Lung (tissue), 12 donors: ENCODE results near the gene DIPK1A. TPM values are rescaled to one million over a fixed set of nuclear protein-coding genes. Genes with fewer than 3 reads are reported as not detected.
A peak's percentile ranks its signal among the peaks of the same experiment; 100 is the strongest.

Experiments
- ATAC-seq: fragments of 200-7000 bp; cut with Tn5 transposase; one replicate; pipeline ENCODE4 v1.9.1; 2020; ENCODE audit warnings: moderate number of reproducible peaks; ENCODE audit not compliant: insufficient read depth, low FRiP score
- DNase-seq, 3 donors: peaks; one replicate each; pipeline ENCODE4 v3.0.0-alpha.2; 2013 to 2017
- H3K27ac ChIP-seq, 2 donors: one replicate each; pipeline ENCODE4 v1.5.1; 2013; ENCODE audit warnings: mild to moderate bottlenecking in 2 of 2, moderate library complexity in 2 of 2, control low read depth in 1 of 2, inconsistent platforms in 1 of 2, low read depth in 1 of 2, low read length in 1 of 2
- H3K27me3 ChIP-seq, 3 donors: one replicate each; pipeline ENCODE4 v1.5.1; 2013; ENCODE audit warnings: low read length in 2 of 3; ENCODE audit not compliant: control insufficient read depth in 3 of 3, insufficient read depth in 3 of 3
- H3K36me3 ChIP-seq, 4 donors: one replicate each; pipeline ENCODE4 v1.5.1; 2013; ENCODE audit warnings: low read length in 4 of 4, mild to moderate bottlenecking in 1 of 4, moderate library complexity in 1 of 4; ENCODE audit not compliant: control insufficient read depth in 4 of 4, insufficient read depth in 4 of 4
- H3K4me1 ChIP-seq, 5 donors: one replicate each; pipeline ENCODE4 v1.5.1; 2013; ENCODE audit warnings: low read length in 5 of 5, mild to moderate bottlenecking in 2 of 5, moderate library complexity in 1 of 5; ENCODE audit not compliant: control insufficient read depth in 5 of 5, insufficient read depth in 5 of 5
- H3K4me3 ChIP-seq: one replicate; pipeline ENCODE4 v1.5.1; 2013; ENCODE audit warnings: mild to moderate bottlenecking, control low read depth, moderate library complexity
- H3K9ac ChIP-seq, 2 donors: one replicate each; pipeline ENCODE4 v1.5.1; 2013; ENCODE audit warnings: low read length in 2 of 2, control low read depth in 1 of 2; ENCODE audit not compliant: insufficient read depth in 1 of 2
- H3K9me3 ChIP-seq, 4 donors: one replicate each; pipeline ENCODE4 v1.5.1; 2013; ENCODE audit warnings: low read length in 3 of 4, mild to moderate bottlenecking in 1 of 4, moderate library complexity in 1 of 4; ENCODE audit not compliant: control insufficient read depth in 4 of 4, insufficient read depth in 3 of 4
- WGBS, 2 donors: extraction: QIAGEN DNeasy Blood & Tissue Kit; methylation state at CpG; one replicate each; pipeline ENCODE4 v1.1.7; 2013; 5-methylcytosine and 5-hydroxymethylcytosine counted together
- polyA plus RNA-seq, 2 donors: library from polyadenylated mRNA; stranded (reverse); fragments of 200-250 nt; gene quantifications; one replicate each; pipeline ENCODE4 v1.2.1, GENCODE V29; 2013
- total RNA-seq, 2 donors: library from RNA; depleted of rRNA in 1 of 2; stranded (reverse); fragments of >200 nt in 1 of 2; gene quantifications; one replicate each; pipeline ENCODE4 v1.2.1, GENCODE V29; 2014 to 2021
- TF ChIP-seq, protein P1 (sequence below): IDR thresholded peaks from 2 replicates; pipeline ENCODE4 v1.5.1; 2012; ENCODE audit warnings: mild to moderate bottlenecking; ENCODE audit errors: control extremely low read depth, extremely low read depth
- donor health status: control.
- donor health status: control.
- donor health status: Bipolar disorder and iron deficiency.
- donor health status: healthy.
- donor health status: DM: yes; HTN: yes; CAD: no.

DIPK1A gene
- total and polyA plus RNA-seq, 4 donors = 2.3 to 8.0 (median 4.1) TPM

- H3K27me3 ChIP-seq = no peaks in the 10 kb centered on the region
- no peaks in the 10 kb centered on the region for H3K36me3 ChIP-seq
- H3K4me1 ChIP-seq = peaks cover 0 to 6% (median 0%) of the 10 kb centered on the region in 5 donors
- TF ChIP-seq, protein P1, sequence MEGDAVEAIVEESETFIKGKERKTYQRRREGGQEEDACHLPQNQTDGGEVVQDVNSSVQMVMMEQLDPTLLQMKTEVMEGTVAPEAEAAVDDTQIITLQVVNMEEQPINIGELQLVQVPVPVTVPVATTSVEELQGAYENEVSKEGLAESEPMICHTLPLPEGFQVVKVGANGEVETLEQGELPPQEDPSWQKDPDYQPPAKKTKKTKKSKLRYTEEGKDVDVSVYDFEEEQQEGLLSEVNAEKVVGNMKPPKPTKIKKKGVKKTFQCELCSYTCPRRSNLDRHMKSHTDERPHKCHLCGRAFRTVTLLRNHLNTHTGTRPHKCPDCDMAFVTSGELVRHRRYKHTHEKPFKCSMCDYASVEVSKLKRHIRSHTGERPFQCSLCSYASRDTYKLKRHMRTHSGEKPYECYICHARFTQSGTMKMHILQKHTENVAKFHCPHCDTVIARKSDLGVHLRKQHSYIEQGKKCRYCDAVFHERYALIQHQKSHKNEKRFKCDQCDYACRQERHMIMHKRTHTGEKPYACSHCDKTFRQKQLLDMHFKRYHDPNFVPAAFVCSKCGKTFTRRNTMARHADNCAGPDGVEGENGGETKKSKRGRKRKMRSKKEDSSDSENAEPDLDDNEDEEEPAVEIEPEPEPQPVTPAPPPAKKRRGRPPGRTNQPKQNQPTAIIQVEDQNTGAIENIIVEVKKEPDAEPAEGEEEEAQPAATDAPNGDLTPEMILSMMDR = no peak
- H3K27ac ChIP-seq = no peak overlapping the region
- peaks cover 0 to 2% (median 0%) of the 10 kb centered on the region in 4 donors for H3K9me3 ChIP-seq
- whole genome bisulfite sequencing, 2 donors = 67 to 84% methylated on average over 4 of the region's 4 CpGs
- H3K9ac ChIP-seq = peak overlapping the region in 1 of 2 donors; percentile 1
- DNase-seq (peak in 1 of 3 donors; percentile 22), ATAC-seq (no peak)
- H3K4me3 ChIP-seq = no peak overlapping the region
Observed at GRCh38 chr1:92877792-92878191, 83.5 kb downstream of the DIPK1A start.

DNA sequence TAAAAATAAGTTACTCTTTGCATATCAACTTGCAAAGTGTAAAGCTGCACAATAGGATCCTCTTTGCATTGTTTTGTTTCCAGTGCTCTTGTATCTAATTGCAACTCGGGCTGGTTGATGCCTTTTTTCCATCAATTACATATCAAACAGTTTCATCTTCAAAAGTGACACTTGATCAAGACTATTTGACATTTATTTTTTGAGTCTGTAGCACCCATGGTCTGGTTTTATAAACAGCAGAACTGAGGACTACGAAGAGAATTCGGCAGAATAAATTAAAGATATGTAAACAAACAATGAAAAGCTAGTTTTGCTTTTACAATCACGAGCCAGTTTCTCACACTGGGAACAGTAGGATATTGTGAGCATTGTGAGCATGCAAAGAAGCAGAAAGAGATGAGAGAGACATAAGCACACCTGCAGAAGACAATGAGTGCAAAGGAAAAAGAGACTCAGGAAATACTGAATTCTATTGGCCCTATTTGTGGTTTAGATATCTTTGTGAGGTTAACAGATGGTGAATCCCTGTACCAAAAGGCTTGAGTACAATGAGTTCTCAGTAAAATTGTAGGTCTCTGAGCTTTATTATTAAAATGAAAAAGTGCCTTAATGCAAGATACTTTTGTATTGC is 84.1 kb downstream of the DIPK1A start:
- no peak overlapping the region for H3K27ac ChIP-seq
- TF ChIP-seq, protein P1 = no peak
- no peaks in the 10 kb centered on the region for H3K36me3 ChIP-seq
- H3K9me3 ChIP-seq = peaks cover 0 to 6% (median 0%) of the 10 kb centered on the region in 4 donors
- DNase-seq (no peak), ATAC-seq (no peak)
- H3K27me3 ChIP-seq = no peaks in the 10 kb centered on the region
- WGBS, 2 donors = 47 to 65% methylated on average over 4 of the region's 4 CpGs
- no peak overlapping the region for H3K4me3 ChIP-seq
- peaks cover 0 to 6% (median 0%) of the 10 kb centered on the region in 5 donors for H3K4me1 ChIP-seq
- H3K9ac ChIP-seq = no peak overlapping the region

- H3K4me3 ChIP-seq = no peak overlapping the region
- H3K9ac ChIP-seq = no peak overlapping the region
- DNase-seq = no peak
- TF ChIP-seq, protein P1 = no peak
- WGBS, 2 donors = 92% methylated on average over 4 of the region's 4 CpGs
- peaks cover 0 to 6% (median 0%) of the 10 kb centered on the region in 4 donors for H3K9me3 ChIP-seq
- no peaks in the 10 kb centered on the region for H3K36me3 ChIP-seq
- H3K27ac ChIP-seq = no peak overlapping the region
- peaks cover 0 to 5% (median 0%) of the 10 kb centered on the region in 5 donors for H3K4me1 ChIP-seq
- no peak for ATAC-seq
- H3K27me3 ChIP-seq = no peaks in the 10 kb centered on the region
Observed at GRCh38 chr1:92876351-92876750, 84.9 kb downstream of the DIPK1A start.
